GM19372 (cell line): ENCODE results near the gene GPC1.

Source experiments
- ATAC-seq: cut with Tn5 transposase; IDR thresholded peaks from one replicate; pipeline ENCODE4 v1.9.1; 2021; ENCODE audit warnings: mild to moderate bottlenecking, low read depth, moderate library complexity; ENCODE audit not compliant: unreplicated experiment

GPC1 gene

GRCh38 chr2:240508832-240509545 is 73.5 kb downstream of the GPC1 start:
- no peak for ATAC-seq

GRCh38 chr2:240509667-240510512 is 74.4 kb downstream of the GPC1 start:
- no peak for ATAC-seq

- ATAC-seq = no peak
These were observed 75.2 kb downstream of the GPC1 start for GRCh38 chr2:240510513-240511210.

- ATAC-seq = no peak
These were observed 76.1 kb downstream of the GPC1 start for GRCh38 chr2:240511351-240512108.

- no peak for ATAC-seq
These were observed 76.6 kb downstream of the GPC1 start for GRCh38 chr2:240512109-240512485.

GRCh38 chr2:240512666-240513535 is 77.4 kb downstream of the GPC1 start:
- no peak for ATAC-seq

- ATAC-seq = peak; percentile 98
These were observed 78.3 kb downstream of the GPC1 start for GRCh38 chr2:240513549-240514287.

GRCh38 chr2:240514631-240515030 is 79.2 kb downstream of the GPC1 start:
- ATAC-seq = no peak

- no peak for ATAC-seq
These were observed 81.9 kb downstream of the GPC1 start for GRCh38 chr2:240517342-240517741.
